HG03025 (cell line): ENCODE results near the gene FAF1.
A peak's percentile ranks its signal among the peaks of the same experiment; 100 is the strongest.
"Not testable (repeated sequence)": the region's sequence is repeated elsewhere in the genome, so short reads cannot be mapped to it uniquely, and the experiment has no call there.

Experiments
- ATAC-seq: cut with Tn5 transposase; IDR thresholded peaks from one replicate; pipeline ENCODE4 v1.9.1; 2021; ENCODE audit warnings: mild to moderate bottlenecking, moderate library complexity; ENCODE audit not compliant: unreplicated experiment, low FRiP score

The FAF1 gene

DNA sequence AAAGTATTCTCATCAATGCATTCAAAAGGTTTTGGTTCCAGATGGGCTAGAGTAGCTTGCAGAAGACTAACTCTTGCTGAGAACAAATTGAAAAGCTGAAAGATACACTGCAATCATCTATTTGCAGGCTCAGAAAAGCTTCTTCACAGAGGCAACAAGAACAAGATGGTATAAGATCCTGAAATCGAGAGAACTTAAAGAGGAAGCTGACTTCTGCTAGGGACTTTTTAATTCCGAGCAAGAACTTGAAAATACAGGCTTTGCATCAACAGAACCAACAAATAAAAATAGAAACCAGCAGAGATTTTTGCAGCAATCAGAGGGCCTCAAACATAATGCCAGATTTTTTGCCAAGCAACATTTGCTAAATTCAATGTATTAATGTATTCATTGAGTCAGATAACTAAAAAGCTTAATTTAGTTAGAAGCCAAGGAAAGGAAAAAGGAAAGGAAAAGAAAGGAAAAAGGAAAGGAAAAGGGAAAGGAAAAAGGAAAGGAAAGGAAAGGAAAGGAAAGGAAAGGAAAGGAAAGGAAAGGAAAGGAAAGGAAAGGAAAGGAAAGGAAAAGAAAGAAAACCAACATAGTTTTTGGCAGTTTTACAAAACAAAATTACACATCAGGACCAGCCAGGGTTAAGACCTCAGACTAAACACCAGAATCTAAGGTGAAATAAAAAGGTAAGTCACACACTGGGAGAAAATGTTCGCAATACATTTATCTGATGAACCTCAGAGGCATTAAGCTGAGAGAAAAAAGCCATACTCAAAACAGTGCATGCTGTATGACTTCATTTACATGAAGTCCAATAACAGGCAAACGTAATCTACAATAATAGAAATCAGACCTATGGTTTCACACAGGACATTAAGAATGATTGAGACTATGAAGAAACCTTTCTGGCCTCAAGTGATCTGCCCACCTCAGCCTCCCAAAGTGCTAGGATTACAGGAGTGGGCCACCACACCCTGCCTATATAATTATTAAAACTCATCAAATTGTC, 42.6 kb downstream of the FAF1 start:
- no peak for ATAC-seq

DNA sequence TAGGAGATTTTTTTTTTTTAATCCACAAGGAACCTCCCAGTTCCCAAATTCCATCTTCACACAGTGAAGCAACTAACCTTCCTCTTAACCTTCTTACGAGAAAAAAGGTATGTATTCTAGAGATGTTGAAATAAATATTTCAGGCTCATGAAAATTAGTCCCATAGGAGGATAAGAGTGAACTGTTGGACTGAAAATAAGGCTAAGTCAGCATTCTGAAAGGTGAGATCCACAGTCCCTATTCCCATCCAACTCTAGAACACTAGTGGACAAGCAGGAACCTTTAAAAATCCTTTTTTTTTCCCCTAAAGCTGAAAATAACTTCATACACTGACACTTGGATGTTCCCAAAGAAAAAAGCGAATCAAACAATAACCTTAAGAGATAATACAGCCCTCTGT, 44.4 kb downstream of the FAF1 start:
- ATAC-seq: no peak

DNA sequence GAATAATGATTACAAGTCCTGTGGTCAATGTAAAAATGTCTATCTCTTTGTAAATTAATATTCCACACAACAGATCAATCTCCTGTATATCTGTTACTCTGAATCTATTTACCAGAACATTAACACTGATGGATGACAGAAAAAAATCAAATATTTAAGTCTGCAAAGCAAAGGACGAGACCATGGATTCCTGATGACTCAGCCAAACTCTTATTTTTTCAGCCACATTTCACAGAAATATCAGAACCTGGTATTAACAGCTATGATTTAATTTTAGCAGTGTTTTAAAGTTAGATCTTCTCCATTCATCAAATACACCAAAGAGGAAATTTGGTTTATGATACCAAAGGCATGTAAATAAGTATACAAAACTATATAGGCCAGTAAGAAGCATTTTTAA, 46.1 kb downstream of the FAF1 start:
- ATAC-seq: no peak

DNA sequence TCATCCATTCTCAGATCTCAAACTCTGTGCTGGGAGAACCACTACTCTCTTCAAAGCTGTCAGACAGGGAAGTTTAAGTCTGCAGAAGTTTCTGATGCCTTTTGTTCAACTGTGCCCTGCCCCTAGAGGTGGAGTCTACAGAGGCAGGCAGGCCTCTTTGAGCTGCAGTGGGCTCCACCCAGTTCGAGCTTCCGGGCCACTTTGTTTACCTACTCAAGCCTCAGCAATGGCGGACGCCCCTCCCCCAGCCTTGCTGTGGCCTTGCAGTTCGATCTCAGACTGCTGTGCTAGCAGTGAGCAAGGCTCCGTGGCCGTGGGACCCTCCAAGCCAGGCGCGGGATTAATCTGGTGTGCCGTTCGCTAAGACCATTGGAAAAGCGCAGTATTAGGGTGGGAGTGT, 49.7 kb downstream of the FAF1 start:
- not testable (repeated sequence) for ATAC-seq

DNA sequence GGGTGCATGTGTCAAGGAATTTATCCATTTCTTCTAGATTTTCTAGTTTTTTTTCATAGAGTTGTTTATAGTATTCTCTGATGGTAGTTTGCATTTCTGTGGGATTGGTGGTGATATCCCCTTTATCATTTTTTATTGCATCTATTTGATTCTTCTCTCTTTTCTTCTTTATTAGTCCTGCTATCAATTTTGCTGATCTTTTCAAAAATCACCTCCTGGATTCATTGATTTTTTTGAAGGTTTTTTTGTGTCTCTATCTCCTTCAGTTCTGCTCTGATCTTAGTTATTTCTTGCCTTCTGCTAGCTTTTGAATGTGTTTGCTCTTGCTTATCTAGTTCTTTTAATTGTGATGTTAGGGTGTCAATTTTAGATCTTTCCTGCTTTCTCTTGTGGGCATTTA, 52.5 kb downstream of the FAF1 start:
- ATAC-seq: not testable (repeated sequence)

DNA sequence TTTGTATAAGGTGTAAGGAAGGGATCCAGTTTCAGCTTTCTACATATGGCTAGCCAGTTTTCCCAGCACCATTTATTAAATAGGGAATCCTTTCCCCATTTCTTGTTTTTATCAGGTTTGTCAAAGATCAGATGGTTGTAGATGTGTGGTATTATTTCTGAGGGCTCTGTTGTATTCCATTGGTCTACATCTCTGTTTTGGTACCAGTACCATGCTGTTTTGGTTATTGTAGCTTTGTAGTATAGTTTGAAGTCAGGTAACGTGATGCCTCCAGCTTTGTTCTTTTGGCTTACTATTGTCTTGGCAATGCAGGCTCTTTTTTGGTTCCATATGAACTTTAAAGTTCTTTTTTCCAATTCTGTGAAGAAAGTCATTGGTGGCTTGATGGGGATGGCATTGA, 54.0 kb downstream of the FAF1 start:
- ATAC-seq: not testable (repeated sequence)

DNA sequence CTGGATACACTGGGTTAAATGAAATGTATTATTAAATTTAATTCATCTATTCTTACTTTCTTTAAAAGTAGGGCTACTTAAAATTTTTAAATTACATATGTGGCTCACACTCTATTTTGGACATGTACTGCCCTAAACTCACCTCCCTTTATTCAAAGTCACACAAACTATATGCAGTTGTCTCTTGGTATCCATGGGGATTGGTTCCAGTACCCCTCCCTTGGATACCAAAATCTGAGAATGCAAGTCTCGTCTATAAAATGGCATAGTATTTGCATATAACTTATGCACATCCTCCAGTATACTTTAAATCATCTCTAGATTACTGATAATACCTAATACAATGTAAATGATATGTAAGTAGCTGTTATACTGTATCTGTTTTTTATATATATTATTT, 57.6 kb downstream of the FAF1 start:
- no peak for ATAC-seq

DNA sequence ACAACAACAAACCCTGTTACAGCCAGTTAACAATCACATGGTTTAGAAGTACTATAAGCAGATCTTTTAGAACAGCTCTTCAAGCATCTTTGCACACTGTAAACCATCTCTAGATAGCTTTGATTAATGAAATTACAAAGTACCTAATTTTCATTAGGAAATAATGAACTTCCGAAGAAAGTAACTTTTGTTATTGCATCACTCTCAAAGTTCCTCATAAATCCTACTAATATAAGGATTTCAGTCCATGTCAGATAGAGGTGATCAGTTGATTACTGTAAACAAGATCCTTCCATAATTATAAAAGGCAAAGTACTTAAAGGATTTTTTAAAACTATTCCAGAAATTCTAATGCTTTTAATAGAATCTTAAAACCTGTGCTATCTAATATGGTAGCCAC, 58.2 kb downstream of the FAF1 start:
- no peak for ATAC-seq

DNA sequence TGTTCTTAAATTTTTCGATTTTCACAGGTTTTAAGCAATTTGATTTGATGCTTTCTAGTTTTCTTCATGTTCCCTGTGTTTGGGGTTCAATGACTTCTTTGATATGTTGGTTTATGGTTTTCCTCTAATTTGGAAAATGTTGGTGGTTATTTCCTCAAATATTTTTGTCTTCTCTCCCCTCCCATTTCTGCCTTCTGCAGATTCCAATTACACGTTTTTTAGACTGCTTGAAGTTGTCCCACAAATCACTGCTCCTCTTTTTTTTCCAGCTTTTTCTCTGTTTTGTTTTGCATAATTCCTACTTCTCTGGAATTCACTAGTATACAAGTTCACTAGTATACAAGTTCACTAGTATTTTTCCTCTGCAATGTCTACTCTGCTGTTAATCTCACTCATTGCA, 61.3 kb downstream of the FAF1 start:
- no peak for ATAC-seq

DNA sequence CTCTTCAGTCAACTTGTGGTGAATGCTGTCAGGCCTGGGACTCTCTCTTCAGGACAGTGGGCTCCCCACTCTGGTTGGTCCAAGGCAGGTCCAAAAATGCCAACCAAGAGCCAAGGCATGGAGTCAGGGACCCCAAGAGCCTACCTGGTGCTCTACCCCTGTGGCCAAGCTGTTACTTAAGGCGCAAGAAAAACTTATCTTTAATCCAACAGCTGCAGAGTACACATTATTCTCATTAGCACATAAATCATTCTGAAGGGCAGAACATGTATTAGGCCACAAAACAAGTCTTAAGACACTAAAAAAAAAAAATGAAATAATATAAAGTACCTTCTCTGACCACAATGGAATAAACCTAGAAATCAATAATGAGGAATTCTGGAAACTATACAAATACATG, 65.7 kb downstream of the FAF1 start:
- no peak for ATAC-seq

DNA sequence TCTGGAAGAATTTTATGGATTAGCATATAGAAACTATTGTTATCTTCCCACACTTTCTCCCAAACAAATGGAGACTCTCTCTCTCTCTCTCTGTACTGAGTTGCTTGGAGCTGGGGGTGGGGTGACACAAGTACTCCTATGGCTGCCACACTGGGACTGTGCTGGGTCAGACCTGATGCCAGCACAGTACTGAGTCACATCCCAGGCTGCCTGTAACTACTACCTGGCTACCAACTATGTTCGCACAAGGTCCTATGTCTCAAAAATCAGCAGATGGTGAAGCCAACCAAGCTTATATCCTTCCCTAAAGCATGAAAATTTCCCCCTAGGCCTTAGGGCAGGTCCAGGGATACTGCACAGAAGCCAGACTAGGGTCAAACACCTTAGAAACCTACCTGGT, 66.6 kb downstream of the FAF1 start:
- ATAC-seq: no peak

DNA sequence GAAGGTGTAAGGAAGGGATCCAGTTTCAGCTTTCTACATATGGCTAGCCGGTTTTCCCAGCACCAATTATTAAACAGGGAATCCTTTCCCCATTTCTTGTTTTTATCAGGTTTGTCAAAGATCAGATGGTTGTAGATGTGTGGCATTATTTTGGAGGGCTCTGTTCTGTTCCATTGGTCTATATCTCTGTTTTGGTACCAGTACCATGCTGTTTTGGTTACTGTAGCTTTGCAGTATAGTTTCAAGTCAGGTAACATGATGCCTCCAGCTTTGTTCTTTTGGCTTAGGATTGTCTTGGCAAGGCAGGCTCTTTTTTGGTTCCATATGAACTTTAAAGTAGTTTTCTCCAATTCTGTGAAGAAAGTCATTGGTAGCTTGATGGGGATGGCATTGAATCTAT, 72.5 kb downstream of the FAF1 start:
- ATAC-seq: not testable (repeated sequence)

DNA sequence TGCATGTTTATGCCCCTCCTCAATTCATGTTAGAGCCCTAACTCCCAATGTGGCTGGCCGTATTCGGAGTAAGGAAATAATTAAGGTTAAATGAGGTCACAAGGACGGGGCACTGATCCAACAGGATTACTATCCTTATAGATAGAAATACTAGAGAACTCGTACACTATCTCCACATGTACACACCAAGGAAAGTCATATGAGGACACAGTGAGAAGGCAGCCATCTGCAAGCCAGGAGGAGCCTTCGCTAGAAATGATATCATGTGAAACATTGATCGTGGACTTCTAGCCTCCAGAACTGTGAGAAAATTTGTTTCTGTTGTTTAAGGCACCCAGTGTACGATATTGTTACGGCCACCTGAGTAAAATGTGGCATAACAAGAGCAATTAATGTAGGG, 79.7 kb downstream of the FAF1 start:
- no peak for ATAC-seq

DNA sequence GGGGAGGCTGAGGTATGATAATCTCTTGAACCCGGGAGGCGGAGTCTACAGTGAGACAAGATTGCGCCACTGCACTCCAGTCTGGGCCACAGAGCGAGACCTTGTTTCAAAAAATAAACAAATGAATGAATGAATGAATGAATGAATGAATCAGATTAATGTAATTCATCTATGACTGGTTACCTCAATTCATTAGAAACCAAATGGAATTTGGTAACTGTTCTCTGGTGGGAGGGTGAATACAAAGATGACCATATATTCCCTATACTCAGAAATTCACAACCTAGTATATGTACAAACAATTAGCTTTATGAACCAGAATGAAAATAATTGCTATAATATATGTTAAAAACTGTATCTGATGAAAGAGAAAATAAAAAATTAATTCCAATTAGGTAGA, 80.9 kb downstream of the FAF1 start:
- ATAC-seq: no peak

DNA sequence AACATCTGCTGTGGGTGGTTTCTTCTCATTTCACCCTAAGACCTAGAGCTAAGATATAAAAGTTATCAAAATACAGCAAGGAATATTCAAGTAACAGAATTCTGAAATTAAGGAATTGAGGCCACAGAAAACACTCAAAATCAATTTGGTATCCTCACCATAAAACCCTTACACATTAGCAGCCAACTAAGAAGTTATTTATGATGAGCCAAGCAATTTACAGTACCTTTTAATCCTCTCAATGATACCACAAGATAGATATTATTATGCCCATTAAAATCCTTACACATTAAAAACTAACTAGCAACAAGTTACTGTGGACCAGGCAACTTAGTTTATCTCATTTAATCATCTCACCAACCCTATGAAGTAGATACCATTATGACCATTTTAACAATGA, 81.6 kb downstream of the FAF1 start:
- no peak for ATAC-seq

DNA sequence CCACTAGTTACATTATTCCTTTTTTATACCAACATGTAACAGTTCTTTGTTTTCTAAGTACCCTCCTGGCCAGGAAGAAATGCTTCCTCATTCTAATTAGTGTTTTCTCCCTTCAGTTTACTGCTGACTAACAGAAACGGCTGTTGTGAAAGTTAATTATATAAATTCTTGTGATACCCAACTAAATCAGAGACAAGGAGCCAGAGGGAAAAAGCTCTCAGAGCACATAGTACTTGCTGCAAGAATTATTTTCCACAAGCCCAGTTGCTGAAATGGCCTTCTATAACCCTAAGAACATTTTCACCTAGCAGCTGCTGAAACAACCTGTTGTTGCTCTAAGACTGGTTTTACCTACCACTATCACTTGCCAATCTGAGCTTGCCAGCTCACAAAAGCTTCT, 82.4 kb downstream of the FAF1 start:
- ATAC-seq: no peak

DNA sequence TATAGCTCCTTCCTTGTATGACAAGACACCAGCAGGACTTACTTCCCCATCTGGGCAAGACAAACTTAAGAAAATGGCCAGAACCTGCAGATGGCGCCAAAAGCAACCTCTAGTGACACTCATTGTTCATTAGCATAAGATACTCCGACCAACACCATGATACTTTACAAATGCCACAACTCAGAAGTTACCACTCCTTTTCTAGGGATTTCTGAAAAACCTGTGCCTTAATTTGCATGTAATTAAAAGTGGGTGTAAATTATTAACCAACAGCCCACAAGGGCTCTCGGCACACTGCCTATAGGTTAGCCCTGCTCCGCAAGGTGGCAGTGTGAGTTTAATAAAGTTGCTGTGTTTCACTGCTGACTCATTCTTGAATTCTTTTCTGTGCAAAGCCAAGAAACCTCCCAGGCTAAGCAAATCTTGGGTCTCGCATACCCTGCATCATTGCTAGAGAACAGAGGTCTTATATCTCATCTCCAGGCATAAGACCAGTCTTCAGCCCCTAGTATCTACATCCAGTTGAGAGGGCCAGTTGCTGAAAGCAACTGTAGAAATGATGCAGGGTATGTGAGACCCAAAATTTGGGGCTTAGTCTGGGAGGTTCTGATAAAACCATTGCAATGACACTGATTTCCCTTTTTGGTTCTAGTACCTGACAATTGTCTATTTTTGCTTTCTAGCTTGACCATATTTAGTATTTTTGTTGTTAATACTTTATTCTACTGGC, 86.4 kb downstream of the FAF1 start:
- peak; percentile 83 for ATAC-seq

DNA sequence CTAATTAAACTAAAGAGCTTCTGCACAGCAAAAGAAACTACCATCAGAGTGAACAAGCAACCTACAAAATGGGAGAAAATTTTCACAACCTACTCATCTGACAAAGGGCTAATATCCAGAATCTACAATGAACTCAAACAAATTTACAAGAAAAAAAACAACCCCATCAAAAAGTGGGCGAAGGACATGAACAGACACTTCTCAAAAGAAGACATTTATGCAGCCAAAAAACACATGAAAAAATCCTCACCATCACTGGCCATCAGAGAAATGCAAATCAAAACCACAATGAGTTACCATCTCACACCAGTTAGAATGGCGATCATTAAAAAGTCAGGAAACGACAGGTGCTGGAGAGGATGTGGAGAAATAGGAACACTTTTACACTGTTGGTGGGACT, 95.2 kb downstream of the FAF1 start:
- ATAC-seq: not testable (repeated sequence)

DNA sequence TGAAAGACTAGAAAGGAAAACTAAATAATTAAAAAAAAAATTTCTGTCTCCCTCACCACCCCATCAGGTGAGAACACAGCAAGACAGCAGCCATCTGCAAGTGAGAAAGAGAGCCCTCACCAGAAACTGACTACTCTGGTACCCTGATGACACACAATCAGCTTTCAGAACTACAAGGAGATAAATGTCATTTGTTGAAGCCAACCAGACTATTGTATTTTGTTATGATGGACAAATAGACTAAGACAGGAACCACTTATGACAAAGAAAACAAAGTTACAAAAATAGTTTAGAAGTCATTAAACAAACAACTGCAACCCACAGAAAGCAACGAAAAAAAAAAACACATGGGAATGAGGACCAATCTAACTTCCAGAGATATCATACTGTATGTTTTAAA, 98.3 kb downstream of the FAF1 start:
- no peak for ATAC-seq

DNA sequence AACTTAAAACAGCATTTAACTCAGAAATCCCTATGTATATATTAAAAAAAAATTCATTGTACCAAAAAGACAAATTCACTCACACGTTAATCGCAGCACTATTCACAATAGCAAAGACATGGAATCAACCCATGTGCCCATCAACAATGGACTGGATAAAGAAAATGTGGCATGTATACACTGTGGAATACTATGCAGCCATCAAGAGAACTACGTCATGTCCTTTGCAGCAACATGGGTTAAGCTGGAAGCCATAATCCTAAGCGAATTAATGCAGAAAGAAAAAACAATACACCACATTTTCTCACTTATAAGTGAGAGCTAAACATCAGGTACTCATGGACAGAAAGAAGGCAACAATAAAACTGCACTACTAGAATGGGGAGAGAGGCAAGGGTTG, 99.4 kb downstream of the FAF1 start:
- no peak for ATAC-seq

DNA sequence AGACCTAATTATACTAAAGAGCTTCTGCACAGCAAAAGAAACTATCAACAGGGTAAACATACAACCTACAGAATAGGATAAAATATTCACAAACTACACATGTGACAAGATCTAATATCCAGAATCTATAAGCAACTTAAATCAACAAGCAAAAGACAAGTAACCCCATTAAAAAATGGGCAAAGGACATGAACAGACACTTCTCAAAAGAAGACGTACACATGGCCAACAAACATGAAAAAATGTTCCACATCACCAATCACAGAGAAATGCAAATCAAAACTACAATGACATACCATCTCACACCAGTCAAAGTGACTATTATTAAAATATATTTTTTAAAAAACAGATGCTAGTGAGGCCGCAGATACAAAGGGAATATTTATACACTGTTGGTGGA, 99.8 kb downstream of the FAF1 start:
- ATAC-seq: no peak

DNA sequence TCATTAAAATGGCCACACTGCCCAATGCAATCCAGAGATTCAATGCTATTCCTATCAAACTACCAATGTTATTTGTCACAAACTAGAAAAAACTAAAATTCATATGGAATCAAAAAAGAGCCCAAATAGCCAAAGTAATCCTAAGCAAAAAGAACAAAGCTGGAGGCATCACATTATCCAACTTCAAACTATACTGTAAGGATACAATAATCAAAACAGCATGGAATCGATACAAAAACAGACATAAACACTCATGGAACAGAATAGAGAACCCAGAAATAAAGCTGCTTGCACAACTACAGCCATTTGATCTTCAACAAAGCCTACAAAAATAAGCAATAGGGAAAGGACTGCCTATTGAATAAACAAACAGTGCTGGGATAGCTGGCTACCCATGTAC, 100.4 kb downstream of the FAF1 start:
- ATAC-seq: no peak
